ENCODE data around the gene MX1. TPM values are rescaled to one million over a fixed set of nuclear protein-coding genes. Genes with fewer than 3 reads are reported as not detected.
A peak's percentile ranks its signal among the peaks of the same experiment; 100 is the strongest.

Gene MX1, protein sequence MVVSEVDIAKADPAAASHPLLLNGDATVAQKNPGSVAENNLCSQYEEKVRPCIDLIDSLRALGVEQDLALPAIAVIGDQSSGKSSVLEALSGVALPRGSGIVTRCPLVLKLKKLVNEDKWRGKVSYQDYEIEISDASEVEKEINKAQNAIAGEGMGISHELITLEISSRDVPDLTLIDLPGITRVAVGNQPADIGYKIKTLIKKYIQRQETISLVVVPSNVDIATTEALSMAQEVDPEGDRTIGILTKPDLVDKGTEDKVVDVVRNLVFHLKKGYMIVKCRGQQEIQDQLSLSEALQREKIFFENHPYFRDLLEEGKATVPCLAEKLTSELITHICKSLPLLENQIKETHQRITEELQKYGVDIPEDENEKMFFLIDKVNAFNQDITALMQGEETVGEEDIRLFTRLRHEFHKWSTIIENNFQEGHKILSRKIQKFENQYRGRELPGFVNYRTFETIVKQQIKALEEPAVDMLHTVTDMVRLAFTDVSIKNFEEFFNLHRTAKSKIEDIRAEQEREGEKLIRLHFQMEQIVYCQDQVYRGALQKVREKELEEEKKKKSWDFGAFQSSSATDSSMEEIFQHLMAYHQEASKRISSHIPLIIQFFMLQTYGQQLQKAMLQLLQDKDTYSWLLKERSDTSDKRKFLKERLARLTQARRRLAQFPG
- total RNA-seq (10 to 100 TPM; 15.0 to 37.5 (median 18.0) TPM), polyA plus RNA-seq (12.7 TPM)
- long read RNA-seq, donor 1, transcript MX1-202 (17 exons, 2,850 nt) = major isoform, 10 of 22 reads
- long read RNA-seq, donor 1, partial matches to known transcripts = 4 of 22 reads
- long read RNA-seq, donor 1, other reads (novel, unspliced or antisense) = 8 of 22 reads
- long read RNA-seq, donor 2, transcript MX1-202 (17 exons, 2,850 nt) = major isoform, 8 of 12 reads
- long read RNA-seq, donor 2, partial matches to known transcripts = 1 of 12 reads
- long read RNA-seq, donor 2, other reads (novel, unspliced or antisense) = 3 of 12 reads
- long read RNA-seq, donor 3, transcript MX1-202 (17 exons, 2,850 nt) = major isoform, 46 of 100 reads
- long read RNA-seq, donor 3, partial matches to known transcripts = 13 of 100 reads
- long read RNA-seq, donor 3, other reads (novel, unspliced or antisense) = 39 of 100 reads
- long read RNA-seq, donor 4, partial matches to known transcripts = 1 of 5 reads
- long read RNA-seq, donor 4, other reads (novel, unspliced or antisense) = 1 of 5 reads

DNA sequence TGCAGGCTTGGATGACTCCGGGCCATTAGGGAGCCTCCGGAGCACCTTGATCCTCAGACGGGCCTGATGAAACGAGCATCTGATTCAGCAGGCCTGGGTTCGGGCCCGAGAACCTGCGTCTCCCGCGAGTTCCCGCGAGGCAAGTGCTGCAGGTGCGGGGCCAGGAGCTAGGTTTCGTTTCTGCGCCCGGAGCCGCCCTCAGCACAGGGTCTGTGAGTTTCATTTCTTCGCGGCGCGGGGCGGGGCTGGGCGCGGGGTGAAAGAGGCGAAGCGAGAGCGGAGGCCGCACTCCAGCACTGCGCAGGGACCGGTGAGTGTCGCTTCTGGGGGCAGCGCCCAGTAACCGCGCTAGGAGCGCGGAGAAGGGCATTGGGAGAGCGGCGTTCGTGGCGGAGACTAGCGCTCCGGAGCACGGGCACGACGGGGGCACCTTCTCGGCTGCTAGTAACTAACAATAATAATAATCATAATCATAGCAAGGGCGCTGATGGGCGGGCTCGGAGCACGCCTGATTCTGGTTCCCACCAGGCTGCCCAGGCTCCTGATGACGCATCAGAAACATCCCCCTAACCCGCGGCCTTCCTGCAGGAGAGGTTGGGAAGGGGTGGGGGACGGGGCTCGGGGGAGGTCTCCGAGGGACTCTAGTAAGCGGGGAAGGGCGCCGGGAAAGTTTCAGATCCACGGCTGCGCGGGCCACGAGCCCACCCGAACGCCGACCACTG, at the start of gene MX1:
Gene MX1, plus strand, starts transcription at position 286 of the 722 bp plus-strand sequence. CDS start 5,832 bp downstream, outside the sequence.
- Histone ChIP-seq H3K9me3 (ENCODE audit: control insufficient read depth, low read length) (no peaks in the 10 kb centered on the region), H3K4me3 (ENCODE audit: low read length) (peak within 1 kb of the TSS; percentile 67), H3K4me1 (ENCODE audit: control insufficient read depth, insufficient read depth, low read length) (no peaks in the 10 kb centered on the region), H3K27me3 (ENCODE audit: control insufficient read depth, insufficient read depth) (no peaks in the 10 kb centered on the region), H3K27ac (ENCODE audit: low read length) (peak within 1 kb of the TSS; percentile 25)
- intact Hi-C loops (cut with DNase I) = no loop called here
- DNase-seq (peak; percentile 85 to 93 (median 92)), ATAC-seq (peak; percentile 94 to 95)
- 2% methylated on average over 65 of the region's 65 CpGs for WGBS

DNA sequence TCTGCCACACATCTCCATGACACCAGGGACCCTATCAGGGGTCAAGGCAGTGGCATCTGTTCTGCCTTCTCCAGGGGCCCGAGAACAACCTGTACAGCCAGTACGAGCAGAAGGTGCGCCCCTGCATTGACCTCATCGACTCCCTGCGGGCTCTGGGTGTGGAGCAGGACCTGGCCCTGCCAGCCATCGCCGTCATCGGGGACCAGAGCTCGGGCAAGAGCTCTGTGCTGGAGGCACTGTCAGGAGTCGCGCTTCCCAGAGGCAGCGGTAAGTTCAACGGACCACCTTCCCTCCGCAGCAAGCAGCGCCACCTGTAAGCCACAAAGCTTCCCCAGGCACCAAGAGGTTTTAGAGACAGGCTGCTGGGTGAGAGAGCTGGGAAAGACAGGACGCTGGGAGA, 48.3 kb upstream of the MX1 start:
- DNase-seq (peak in 1 of 3 donors; percentile 34), ATAC-seq (no peak)
- intact Hi-C loops (cut with DNase I) = no loop called here
- Histone ChIP-seq H3K27ac (ENCODE audit: low read length) (no peak overlapping the region), H3K27me3 (ENCODE audit: control insufficient read depth, insufficient read depth) (no peaks in the 10 kb centered on the region), H3K9me3 (ENCODE audit: control insufficient read depth, low read length) (no peaks in the 10 kb centered on the region), H3K4me3 (ENCODE audit: low read length) (no peak overlapping the region), H3K4me1 (ENCODE audit: control insufficient read depth, insufficient read depth, low read length) (no peaks in the 10 kb centered on the region)
- WGBS = 88% methylated on average over 16 of the region's 16 CpGs

DNA sequence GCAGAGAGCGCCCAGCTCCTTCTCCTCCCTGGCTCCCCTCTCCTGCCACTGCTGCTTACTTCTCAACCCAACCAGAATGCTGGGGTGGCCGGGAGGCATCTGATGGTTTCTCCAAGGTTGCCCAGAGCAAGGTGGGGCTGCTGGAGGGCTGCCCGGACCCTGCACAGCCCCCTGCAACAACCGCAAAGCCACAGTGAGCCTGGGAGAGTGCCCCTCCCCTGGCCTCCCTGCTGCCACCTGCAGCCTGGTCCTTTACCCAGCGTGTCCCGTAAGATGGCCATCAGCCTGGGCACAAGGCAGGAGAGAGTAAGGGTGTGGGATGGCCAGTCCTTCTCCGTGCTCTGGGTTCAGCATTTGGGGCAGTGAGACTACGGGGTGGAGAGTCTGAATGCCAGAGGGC, 47.2 kb upstream of the MX1 start:
- WGBS = 80% methylated on average over 8 of the region's 8 CpGs
- H3K4me3 ChIP-seq (ENCODE audit: low read length) = no peak overlapping the region
- no peaks in the 10 kb centered on the region for H3K27me3 ChIP-seq (ENCODE audit: control insufficient read depth, insufficient read depth)
- H3K27ac ChIP-seq (ENCODE audit: low read length) = no peak overlapping the region
- H3K4me1 ChIP-seq (ENCODE audit: control insufficient read depth, insufficient read depth, low read length) = no peaks in the 10 kb centered on the region
- intact Hi-C loops (cut with DNase I) = no loop called here
- DNase-seq (no peak), ATAC-seq (no peak)
- no peaks in the 10 kb centered on the region for H3K9me3 ChIP-seq (ENCODE audit: control insufficient read depth, low read length)

- Histone ChIP-seq H3K27ac (ENCODE audit: low read length) (no peak overlapping the region), H3K4me3 (ENCODE audit: low read length) (no peak overlapping the region), H3K9me3 (ENCODE audit: control insufficient read depth, low read length) (no peaks in the 10 kb centered on the region), H3K4me1 (ENCODE audit: control insufficient read depth, insufficient read depth, low read length) (no peaks in the 10 kb centered on the region), H3K27me3 (ENCODE audit: control insufficient read depth, insufficient read depth) (no peaks in the 10 kb centered on the region)
- WGBS = 91% methylated on average over 12 of the region's 12 CpGs
- ATAC-seq (no peak), DNase-seq (no peak)
- intact Hi-C loops (cut with DNase I) = no loop called here
These were observed 46.1 kb upstream of the MX1 start for GRCh38 chr21:41379901-41380300.

GRCh38 chr21:41381731-41382130, 44.3 kb upstream of the MX1 start:
- Histone ChIP-seq H3K4me1 (ENCODE audit: control insufficient read depth, insufficient read depth, low read length) (no peaks in the 10 kb centered on the region), H3K9me3 (ENCODE audit: control insufficient read depth, low read length) (no peaks in the 10 kb centered on the region), H3K27ac (ENCODE audit: low read length) (no peak overlapping the region), H3K27me3 (ENCODE audit: control insufficient read depth, insufficient read depth) (no peaks in the 10 kb centered on the region), H3K4me3 (ENCODE audit: low read length) (no peak overlapping the region)
- DNase-seq (no peak), ATAC-seq (no peak)
- intact Hi-C loops (cut with DNase I) = no loop called here

DNA sequence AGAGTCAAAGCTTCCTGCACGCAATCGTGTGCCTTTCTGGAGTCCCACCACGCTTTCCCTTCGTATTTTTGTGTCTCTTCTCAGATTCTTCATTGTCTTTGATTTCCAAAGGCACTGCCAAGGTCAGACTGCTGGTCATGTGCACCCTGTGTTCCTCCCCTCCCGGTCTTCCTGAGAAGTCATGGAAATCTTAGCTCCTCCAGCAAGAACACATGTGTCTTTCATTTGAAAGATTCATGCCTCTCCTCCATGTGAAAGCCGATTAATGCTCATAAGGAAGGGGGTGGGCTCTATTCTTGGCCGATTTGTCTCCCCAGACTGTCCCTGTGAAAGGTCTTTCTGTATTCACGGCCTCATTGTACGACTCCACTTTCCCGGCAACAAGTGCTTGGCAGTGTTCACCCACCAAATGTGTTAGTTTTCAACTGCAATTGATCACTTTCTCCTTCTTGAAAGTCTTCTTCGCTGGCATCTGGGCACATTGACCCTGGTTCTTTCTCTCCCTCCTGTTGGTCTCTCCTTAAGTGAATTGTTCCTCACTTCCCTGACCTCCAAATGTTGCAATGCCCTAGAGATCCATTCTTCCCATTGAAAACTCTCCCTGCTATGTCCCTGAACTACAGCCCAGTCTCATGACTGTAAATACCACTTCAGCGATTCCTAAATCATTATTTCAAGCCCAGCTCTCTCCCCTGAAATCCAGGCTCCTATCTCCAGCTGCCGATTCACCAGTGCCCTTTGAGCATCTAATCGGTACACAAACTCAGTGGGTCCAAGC, 38.8 kb upstream of the MX1 start:
- no peak overlapping the region for H3K27ac ChIP-seq (ENCODE audit: low read length)

GRCh38 chr21:41387824-41388223, 38.2 kb upstream of the MX1 start:
- 90% methylated on average over 8 of the region's 8 CpGs for WGBS
- Histone ChIP-seq H3K27me3 (ENCODE audit: control insufficient read depth, insufficient read depth) (no peaks in the 10 kb centered on the region), H3K4me3 (ENCODE audit: low read length) (no peak overlapping the region), H3K4me1 (ENCODE audit: control insufficient read depth, insufficient read depth, low read length) (no peaks in the 10 kb centered on the region), H3K9me3 (ENCODE audit: control insufficient read depth, low read length) (no peaks in the 10 kb centered on the region), H3K27ac (ENCODE audit: low read length) (no peak overlapping the region)
- intact Hi-C loops (cut with DNase I) = no loop called here
- DNase-seq = no peak
- peak in 1 of 2 donors; percentile 23 for ATAC-seq

More for the DNA sequence above, 38.8 kb upstream of the MX1 start:
- DNase-seq (no peak), ATAC-seq (no peak)
- Histone ChIP-seq H3K4me1 (ENCODE audit: control insufficient read depth, insufficient read depth, low read length) (no peaks in the 10 kb centered on the region), H3K9me3 (ENCODE audit: control insufficient read depth, low read length) (no peaks in the 10 kb centered on the region), H3K27me3 (ENCODE audit: control insufficient read depth, insufficient read depth) (no peaks in the 10 kb centered on the region), H3K4me3 (ENCODE audit: low read length) (no peak overlapping the region)
- WGBS = 80% methylated on average over 14 of the region's 14 CpGs
- intact Hi-C loops (cut with DNase I) = no loop called here

DNA sequence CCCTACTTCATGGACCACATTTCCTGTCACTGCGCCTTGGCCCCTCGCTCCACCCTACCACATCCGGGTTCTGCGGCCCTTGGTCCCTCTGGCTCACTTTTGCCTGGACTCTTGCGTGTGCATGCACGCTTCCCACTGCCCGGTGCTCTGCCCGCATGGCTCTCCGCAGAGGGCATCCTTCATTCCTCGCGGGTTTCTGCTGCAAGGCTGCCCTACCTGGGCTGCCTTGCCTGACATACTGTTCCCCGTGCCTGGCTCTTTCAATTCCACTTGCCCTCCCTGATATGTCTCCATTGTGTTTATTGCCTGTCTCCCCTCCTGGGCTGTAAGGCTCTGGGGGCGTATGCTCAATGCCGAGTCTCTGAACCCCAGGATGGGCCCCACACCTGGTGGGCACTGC, 37.8 kb upstream of the MX1 start:
- DNase-seq = peak in 1 of 3 donors; percentile 32
- Histone ChIP-seq H3K4me3 (ENCODE audit: low read length) (no peak overlapping the region), H3K9me3 (ENCODE audit: control insufficient read depth, low read length) (no peaks in the 10 kb centered on the region), H3K4me1 (ENCODE audit: control insufficient read depth, insufficient read depth, low read length) (no peaks in the 10 kb centered on the region), H3K27ac (ENCODE audit: low read length) (no peak overlapping the region), H3K27me3 (ENCODE audit: control insufficient read depth, insufficient read depth) (no peaks in the 10 kb centered on the region)
- 95% methylated on average over 14 of the region's 14 CpGs for WGBS
- intact Hi-C loops (cut with DNase I) = no loop called here
- ATAC-seq = no peak

- Histone ChIP-seq H3K4me3 (ENCODE audit: low read length) (no peak overlapping the region), H3K4me1 (ENCODE audit: control insufficient read depth, insufficient read depth, low read length) (no peaks in the 10 kb centered on the region)
- 93% methylated on average over 17 of the region's 17 CpGs for WGBS
These were observed 35.9 kb upstream of the MX1 start for GRCh38 chr21:41390043-41390639.

More at GRCh38 chr21:41390043-41390639, 35.9 kb upstream of the MX1 start:
- Histone ChIP-seq H3K9me3 (ENCODE audit: control insufficient read depth, low read length) (no peaks in the 10 kb centered on the region), H3K27ac (ENCODE audit: low read length) (no peak overlapping the region), H3K27me3 (ENCODE audit: control insufficient read depth, insufficient read depth) (no peaks in the 10 kb centered on the region)
- intact Hi-C loops (cut with DNase I) = no loop called here
- ATAC-seq = no peak
- DNase-seq = peak in 1 of 3 donors; percentile 29

Data from right cardiac atrium (tissue), 5 donors.